ENCODE data around the gene ALDH1A1.

DNA sequence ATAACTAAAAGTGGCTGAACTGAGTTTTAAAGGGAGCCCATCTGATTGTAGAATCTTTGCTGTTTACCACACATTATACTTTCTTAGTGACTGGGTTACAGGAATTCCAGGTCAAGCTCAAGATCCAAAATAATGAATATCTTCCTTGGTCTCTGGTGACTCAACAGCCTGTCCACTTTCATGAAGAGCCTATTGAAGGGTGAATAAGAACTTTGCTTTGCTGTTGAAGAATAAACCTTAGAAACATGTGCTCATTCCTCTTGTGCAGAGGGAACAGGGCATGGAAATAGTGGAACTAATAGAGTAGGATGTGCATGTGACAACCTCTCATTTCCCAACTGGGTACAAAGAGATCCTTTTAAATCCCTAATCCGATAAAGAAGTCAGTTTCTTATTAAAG is 21.4 kb downstream of the ALDH1A1 start:
- TF ChIP-seq FOXK2 (IDR thresholded peaks at IDR 0.05) (no peak), SUZ12 (IDR thresholded peaks at IDR 0.05) (no peak), FOXM1 (IDR thresholded peaks at IDR 0.05; ENCODE audit: borderline replicate concordance) (no peak), BHLHE40 (IDR thresholded peaks at IDR 0.05; ENCODE audit: borderline replicate concordance) (no peak), ZNF384 (IDR thresholded peaks at IDR 0.05) (no peak), CTBP1 (IDR thresholded peaks at IDR 0.05; ENCODE audit: borderline replicate concordance) (no peak), HDGF (IDR thresholded peaks at IDR 0.05; ENCODE audit: borderline replicate concordance) (no peak), TARDBP (IDR thresholded peaks at IDR 0.05) (no peak), FOXA1 (IDR thresholded peaks at IDR 0.05) (no peak), ELF4 (IDR thresholded peaks at IDR 0.05) (no peak)
